AG09319 (cell line): ENCODE results near the gene GPRC5A.
A peak's percentile ranks its signal among the peaks of the same experiment; 100 is the strongest.
"Not testable (repeated sequence)": the region's sequence is repeated elsewhere in the genome, so short reads cannot be mapped to it uniquely, and the experiment has no call there.

Source experiments
- DNase-seq: peaks from one replicate; pipeline ENCODE4 v3.0.0-alpha.2; 2010; ENCODE audit warnings: low read depth; ENCODE audit errors: extremely low read depth
- CTCF ChIP-seq: IDR thresholded peaks from 2 replicates; pipeline ENCODE4 v1.5.1; 2011; ENCODE audit warnings: low read depth, mild to moderate bottlenecking, inconsistent platforms, low read length, moderate library complexity

The GPRC5A gene

DNA sequence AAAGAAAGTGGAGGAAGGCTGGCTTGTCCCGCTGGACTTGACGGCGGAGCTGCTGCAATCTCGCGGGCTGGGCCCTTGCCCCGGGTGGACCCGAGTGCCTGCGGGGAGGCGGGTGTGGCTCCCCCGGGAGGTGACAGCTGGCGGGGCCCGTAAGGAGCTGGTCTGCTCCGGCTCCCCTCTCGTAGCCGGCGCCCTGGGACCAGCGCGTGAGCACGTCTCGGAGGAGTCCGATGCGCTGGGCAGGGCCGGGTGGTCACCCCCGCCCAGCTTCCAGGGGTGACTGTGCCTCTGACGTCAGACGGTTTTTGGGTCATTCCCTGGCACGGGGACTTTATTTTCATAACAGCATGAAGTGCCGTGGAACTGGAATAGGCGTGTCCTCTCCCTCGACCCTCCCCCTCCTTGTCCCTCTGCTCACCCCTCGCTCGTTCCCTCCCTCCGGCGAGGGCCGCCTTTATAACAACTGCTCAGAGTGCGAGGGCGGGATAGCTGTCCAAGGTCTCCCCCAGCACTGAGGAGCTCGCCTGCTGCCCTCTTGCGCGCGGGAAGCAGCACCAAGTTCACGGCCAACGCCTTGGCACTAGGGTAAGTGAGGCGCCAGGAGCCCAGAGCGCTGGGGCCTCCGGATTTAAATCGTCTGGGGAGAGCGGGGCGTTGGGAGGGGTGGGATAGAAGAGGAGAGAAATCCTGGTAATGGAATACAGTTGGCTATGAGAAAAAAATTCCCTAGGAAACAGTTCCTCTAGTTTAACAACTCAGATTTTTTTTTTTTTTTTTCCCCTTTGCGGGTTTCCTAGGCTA is at the start of gene GPRC5A:
Gene GPRC5A (plus strand): TSS at position 483 of the 801 bp plus-strand sequence. CDS start 16,688 bp downstream, outside the sequence.
- TF ChIP-seq CTCF = peak; percentile 41
- peak; percentile 84 for DNase-seq

DNA sequence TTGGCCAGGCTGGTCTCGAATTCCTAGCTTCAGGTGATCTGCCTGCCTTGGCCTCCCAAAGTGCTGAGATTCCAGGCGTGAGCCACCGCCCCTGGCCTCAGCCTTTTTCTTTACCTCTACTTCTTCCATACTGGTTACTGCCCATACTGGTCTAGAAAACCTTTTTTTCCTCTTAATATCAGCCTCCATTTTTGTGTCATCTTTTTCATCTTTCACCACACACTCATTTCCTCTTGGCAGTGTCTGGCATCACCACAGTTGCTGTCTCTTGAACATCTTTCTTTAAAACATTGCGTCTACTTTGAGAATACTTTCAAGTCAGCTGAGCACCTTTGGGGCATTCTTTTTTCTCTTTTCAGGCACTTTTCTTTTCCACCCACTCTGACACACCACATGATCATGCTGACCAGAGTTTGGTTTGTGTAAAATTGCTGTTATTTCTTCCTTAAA is 45.5 kb upstream of the GPRC5A start:
- no peak for DNase-seq
- no peak for TF ChIP-seq CTCF

DNA sequence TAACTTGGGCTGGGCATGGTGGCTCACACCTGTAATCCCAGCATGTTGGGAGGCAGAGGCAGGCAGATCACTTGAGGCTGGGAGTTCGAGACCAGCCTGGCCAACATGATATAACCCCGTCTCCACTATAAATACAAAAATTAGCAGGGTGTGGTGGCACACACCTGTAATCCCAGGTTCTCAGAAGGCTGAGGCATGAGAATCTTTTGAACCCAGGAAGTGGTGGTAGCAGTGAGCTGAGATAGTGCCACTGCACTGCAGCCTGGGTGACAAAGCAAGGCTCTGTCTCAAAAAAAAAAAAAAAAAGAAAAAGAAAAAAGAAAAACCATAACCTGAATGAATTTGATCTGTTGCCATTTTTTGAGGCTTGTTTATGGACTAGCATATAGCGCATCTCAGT is 44.6 kb upstream of the GPRC5A start:
- not testable (repeated sequence) for DNase-seq

DNA sequence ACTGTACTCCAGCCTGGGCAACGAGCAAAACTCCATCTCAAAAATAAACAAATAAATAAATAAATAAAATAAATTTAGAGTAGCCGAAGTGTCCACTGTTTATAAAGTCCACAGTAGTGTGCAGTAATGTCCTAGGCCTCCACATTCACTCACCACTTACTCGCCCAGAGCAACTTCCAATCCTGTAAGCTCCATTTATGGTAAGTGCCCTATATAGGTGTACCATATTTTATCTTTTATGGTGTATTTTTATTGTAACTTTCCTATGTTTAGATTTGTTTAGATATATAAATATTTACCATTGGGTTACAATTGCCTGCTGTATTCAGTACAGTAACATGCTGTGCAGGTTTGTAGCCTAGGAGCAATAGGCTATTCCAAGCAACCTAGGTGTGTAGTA is 37.9 kb upstream of the GPRC5A start:
- TF ChIP-seq CTCF = no peak
- DNase-seq = no peak

GRCh38 chr12:12859690-12860089 is 31.7 kb upstream of the GPRC5A start:
- TF ChIP-seq CTCF = no peak
- no peak for DNase-seq

DNA sequence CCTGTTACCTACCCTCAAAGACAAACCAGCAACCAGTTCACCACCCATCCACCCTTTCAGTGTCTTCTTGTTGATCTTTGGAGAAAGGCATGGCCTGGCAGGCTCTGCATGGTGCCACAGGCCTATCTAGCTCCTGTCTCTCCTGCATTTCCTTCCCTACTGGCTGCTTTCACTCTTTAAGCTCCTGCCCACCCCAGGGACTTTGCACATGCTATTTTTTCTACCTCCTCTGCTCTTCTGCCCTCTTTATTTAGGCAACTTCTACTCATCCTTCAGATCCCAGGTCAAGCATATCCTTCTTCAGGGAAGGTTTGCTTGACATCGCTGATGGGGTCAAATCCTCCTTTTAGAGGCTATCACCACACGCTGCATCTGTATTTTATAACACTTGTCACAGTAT is 27.1 kb upstream of the GPRC5A start:
- no peak for TF ChIP-seq CTCF

GRCh38 chr12:12868477-12869235 is 22.7 kb upstream of the GPRC5A start:
- DNase-seq = no peak
- TF ChIP-seq CTCF = no peak

More for the DNA sequence above, 27.1 kb upstream of the GPRC5A start:
- no peak for DNase-seq
